CD4-positive, alpha-beta T cell (primary cell): Measurements from ENCODE around the gene XCR1. TPM values are rescaled to one million over a fixed set of nuclear protein-coding genes. Genes with fewer than 3 reads are reported as not detected.
A peak's percentile ranks its signal among the peaks of the same experiment; 100 is the strongest.

Source experiments
- ATAC-seq: fragments of 200-7000 bp; cut with Tn5 transposase; one replicate; pipeline ENCODE4 v1.10.0; 2022; ENCODE audit warnings: mild to moderate bottlenecking; ENCODE audit not compliant: poor library complexity
- CTCF ChIA-PET: fragments of 350-600 bp; sonication (Branson Sonifier 250); formaldehyde crosslinking; loops from one replicate; lab custom pipeline; 2021; ENCODE audit warnings: antibody characterized with exemption, inconsistent platforms; lab: Charles Lee
- POLR2A ChIA-PET: fragments of 350-600 bp; sonication (Branson Sonifier 250); formaldehyde crosslinking; loops from one replicate; lab custom pipeline; 2021; ENCODE audit warnings: antibody characterized with exemption, inconsistent platforms; lab: Charles Lee
- DNase-seq, 14 experiments: peaks; one replicate each; pipeline ENCODE4 v3.0.0-alpha.2; 2013 to 2020; ENCODE audit warnings: mixed read lengths in 2 of 14
- H3K27ac ChIP-seq, 2 donors: one replicate each; pipeline versions ENCODE4 v1.5.1 to v1.7.0; 2013; ENCODE audit warnings: low read length in 2 of 2, low read depth in 1 of 2, mild to moderate bottlenecking in 1 of 2
- H3K27me3 ChIP-seq, 2 experiments: 1 replicate in 1 of 2; 2 replicates in 1 of 2; pipeline versions ENCODE4 v1.6.1 to v1.7.0; 2013; ENCODE audit warnings: low read length in 2 of 2, control low read depth in 1 of 2, mild to moderate bottlenecking in 1 of 2, moderate library complexity in 1 of 2; ENCODE audit not compliant: insufficient read depth in 2 of 2, control insufficient read depth in 1 of 2
- H3K36me3 ChIP-seq: one replicate; pipeline ENCODE4 v1.6.1; 2013; ENCODE audit warnings: low read length, control low read depth; ENCODE audit not compliant: insufficient read depth
- H3K4me1 ChIP-seq: one replicate; pipeline ENCODE4 v1.6.1; 2013; ENCODE audit warnings: low read length, control low read depth; ENCODE audit not compliant: insufficient read depth
- H3K4me3 ChIP-seq: one replicate; pipeline ENCODE4 v1.5.1; 2013; ENCODE audit warnings: mild to moderate bottlenecking, low read length, moderate library complexity
- H3K9me3 ChIP-seq, 2 experiments: 1 replicate in 1 of 2; 2 replicates in 1 of 2; pipeline versions ENCODE4 v1.6.1 to v1.7.0; 2013; ENCODE audit warnings: low read length in 2 of 2, mild to moderate bottlenecking in 2 of 2, control low read depth in 1 of 2, moderate library complexity in 1 of 2; ENCODE audit not compliant: control insufficient read depth in 1 of 2, insufficient read depth in 1 of 2
- H3K27ac Mint-ChIP-seq: one replicate; pipeline ENCODE4 v1.8.0; 2020; ENCODE audit warnings: mixed read lengths
- H3K27me3 Mint-ChIP-seq: one replicate; pipeline ENCODE4 v1.8.0; 2021; ENCODE audit warnings: mixed read lengths
- H3K36me3 Mint-ChIP-seq: one replicate; pipeline ENCODE4 v1.8.0; 2021; ENCODE audit warnings: low read depth, mixed read lengths
- H3K4me1 Mint-ChIP-seq: one replicate; pipeline ENCODE4 v1.8.0; 2021; ENCODE audit warnings: low read depth, mixed read lengths
- H3K4me3 Mint-ChIP-seq: one replicate; pipeline ENCODE4 v1.8.0; 2020; ENCODE audit warnings: mild to moderate bottlenecking, mixed read lengths
- H3K9me3 Mint-ChIP-seq: one replicate; pipeline ENCODE4 v1.8.0; 2020; ENCODE audit warnings: mixed read lengths
- intact Hi-C, 2 experiments: fragments of 100-400 bp; cut with DNase I in 1 of 2; cut with micrococcal nuclease in 1 of 2; formaldehyde crosslinking; loops; one replicate each; pipeline versions ENCODE4 v1.15.1 to v1.9.0; 2023 to 2025; cut with DNase I, micrococcal nuclease
- total RNA-seq, 174 experiments: library from RNA in 2 of 174; stranded (reverse) in 2 of 174; gene quantifications; one replicate each; pipeline ENCODE4 v1.2.3 and lab custom pipeline; 2021 to 2026
- TF ChIP-seq, protein P1 (sequence below): fragments of 200-600 bp; IDR thresholded peaks from one replicate; pipeline ENCODE4 v1.8.0; 2022; ENCODE audit warnings: antibody characterized with exemption, mild to moderate bottlenecking

The XCR1 gene
- total RNA-seq, 2 experiments from 2014 or later = 0.14 to 0.20 TPM

DNA sequence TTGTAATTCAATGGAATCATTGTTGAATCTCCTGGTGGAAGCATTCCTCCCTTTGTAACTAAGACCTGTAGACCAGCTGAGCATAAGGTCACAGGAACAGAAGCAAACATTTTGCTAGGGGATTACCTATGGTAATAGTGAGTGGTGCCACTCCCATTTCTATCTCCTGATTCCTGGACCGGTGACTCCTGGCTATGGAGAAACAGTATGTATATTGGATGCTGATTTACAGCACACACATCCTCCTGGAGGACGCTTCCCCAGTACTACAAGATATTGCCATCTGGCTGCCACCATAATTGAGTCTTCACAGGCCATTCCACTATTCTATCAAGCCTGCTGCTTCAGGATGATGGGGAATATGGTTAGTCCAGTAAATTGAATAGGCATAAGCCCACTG lies 33.3 kb upstream of the XCR1 start:
- Mint-ChIP-seq H3K27ac (no peak overlapping the region), H3K9me3 (no peaks in the 10 kb centered on the region), H3K4me1 (peaks cover 22% of the 10 kb centered on the region), H3K27me3 (peaks cover 16% of the 10 kb centered on the region), H3K4me3 (no peak overlapping the region), H3K36me3 (no peaks in the 10 kb centered on the region)
- intact Hi-C loops = no loop called here
- no peak overlapping the region for H3K27ac ChIP-seq
- POLR2A ChIA-PET = no interaction called here
- no peaks in the 10 kb centered on the region for H3K27me3 ChIP-seq
- H3K36me3 ChIP-seq = no peaks in the 10 kb centered on the region
- H3K9me3 ChIP-seq = no peaks in the 10 kb centered on the region
- CTCF ChIA-PET = no interaction called here
- TF ChIP-seq, protein P1, sequence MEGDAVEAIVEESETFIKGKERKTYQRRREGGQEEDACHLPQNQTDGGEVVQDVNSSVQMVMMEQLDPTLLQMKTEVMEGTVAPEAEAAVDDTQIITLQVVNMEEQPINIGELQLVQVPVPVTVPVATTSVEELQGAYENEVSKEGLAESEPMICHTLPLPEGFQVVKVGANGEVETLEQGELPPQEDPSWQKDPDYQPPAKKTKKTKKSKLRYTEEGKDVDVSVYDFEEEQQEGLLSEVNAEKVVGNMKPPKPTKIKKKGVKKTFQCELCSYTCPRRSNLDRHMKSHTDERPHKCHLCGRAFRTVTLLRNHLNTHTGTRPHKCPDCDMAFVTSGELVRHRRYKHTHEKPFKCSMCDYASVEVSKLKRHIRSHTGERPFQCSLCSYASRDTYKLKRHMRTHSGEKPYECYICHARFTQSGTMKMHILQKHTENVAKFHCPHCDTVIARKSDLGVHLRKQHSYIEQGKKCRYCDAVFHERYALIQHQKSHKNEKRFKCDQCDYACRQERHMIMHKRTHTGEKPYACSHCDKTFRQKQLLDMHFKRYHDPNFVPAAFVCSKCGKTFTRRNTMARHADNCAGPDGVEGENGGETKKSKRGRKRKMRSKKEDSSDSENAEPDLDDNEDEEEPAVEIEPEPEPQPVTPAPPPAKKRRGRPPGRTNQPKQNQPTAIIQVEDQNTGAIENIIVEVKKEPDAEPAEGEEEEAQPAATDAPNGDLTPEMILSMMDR = no peak
- ATAC-seq = no peak
- H3K4me3 ChIP-seq = no peak overlapping the region
- peaks cover 41% of the 10 kb centered on the region for H3K4me1 ChIP-seq
- no peak for DNase-seq

DNA sequence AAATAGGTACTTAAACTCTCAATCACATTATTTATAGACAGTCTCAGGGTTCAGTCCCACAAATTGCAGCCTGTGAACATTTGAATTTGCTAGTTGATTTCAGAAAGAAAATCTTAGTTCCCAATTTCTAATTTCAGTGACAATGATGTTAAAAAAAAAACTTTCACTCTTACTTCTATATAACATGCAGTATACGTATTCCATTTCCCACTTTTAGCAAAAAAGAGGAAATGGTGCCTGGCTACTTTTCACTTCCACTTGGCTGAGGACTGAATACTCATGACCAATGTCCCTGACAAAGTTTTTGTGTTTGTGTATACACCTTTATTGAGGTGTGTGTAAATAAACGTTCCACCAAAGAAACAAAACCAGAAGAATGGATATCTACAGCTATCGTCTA lies 32.1 kb upstream of the XCR1 start:
- no peaks in the 10 kb centered on the region for H3K9me3 Mint-ChIP-seq
- H3K4me3 Mint-ChIP-seq = no peak overlapping the region
- Histone ChIP-seq H3K27ac (no peak overlapping the region), H3K9me3 (no peaks in the 10 kb centered on the region), H3K27me3 (no peaks in the 10 kb centered on the region), H3K4me3 (no peak overlapping the region), H3K4me1 (peaks cover 30% of the 10 kb centered on the region), H3K36me3 (no peaks in the 10 kb centered on the region)
- no peak for ATAC-seq
- DNase-seq = peak in 3 of 14 experiments; percentile 15 to 36 (median 19)
- ChIA-PET POLR2A (no interaction called here), CTCF (no interaction called here)
- peaks cover 13% of the 10 kb centered on the region for H3K4me1 Mint-ChIP-seq
- intact Hi-C loops = no loop called here
- no peaks in the 10 kb centered on the region for H3K36me3 Mint-ChIP-seq
- H3K27me3 Mint-ChIP-seq = peaks cover 19% of the 10 kb centered on the region
- H3K27ac Mint-ChIP-seq = no peak overlapping the region
- TF ChIP-seq, protein P1 = no peak

DNA sequence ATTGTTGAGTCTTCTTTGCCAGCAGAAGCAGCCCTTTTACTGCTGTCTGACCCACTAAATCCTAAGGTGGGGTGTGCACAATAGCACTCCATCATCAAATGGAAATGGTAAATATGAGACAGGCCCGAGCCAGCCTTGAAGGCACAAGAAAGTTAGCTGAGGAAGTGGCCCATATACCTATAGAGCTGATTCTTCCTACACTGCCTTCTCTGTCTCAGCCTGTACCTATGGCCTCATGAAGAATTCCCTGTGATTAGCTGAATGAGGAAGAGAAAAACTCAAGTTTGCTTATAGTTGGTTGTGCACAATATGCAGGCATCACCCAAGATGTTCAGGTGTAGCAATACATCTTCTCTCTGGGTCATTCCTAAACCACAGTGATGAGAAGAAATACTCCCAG lies 31.7 kb upstream of the XCR1 start:
- TF ChIP-seq, protein P1 = no peak
- H3K27ac Mint-ChIP-seq = no peak overlapping the region
- intact Hi-C loops = no loop called here
- no peaks in the 10 kb centered on the region for H3K9me3 ChIP-seq
- ATAC-seq (no peak), DNase-seq (no peak)
- H3K4me1 Mint-ChIP-seq = peaks cover 9% of the 10 kb centered on the region
- ChIA-PET CTCF (no interaction called here), POLR2A (no interaction called here)
- H3K9me3 Mint-ChIP-seq = no peaks in the 10 kb centered on the region
- no peaks in the 10 kb centered on the region for H3K36me3 Mint-ChIP-seq
- H3K27ac ChIP-seq = no peak overlapping the region
- H3K4me1 ChIP-seq = peaks cover 26% of the 10 kb centered on the region
- no peaks in the 10 kb centered on the region for H3K27me3 ChIP-seq
- no peak overlapping the region for H3K4me3 Mint-ChIP-seq
- H3K27me3 Mint-ChIP-seq = peaks cover 20% of the 10 kb centered on the region
- H3K36me3 ChIP-seq = no peaks in the 10 kb centered on the region
- no peak overlapping the region for H3K4me3 ChIP-seq
